GM20000 (cell line): ENCODE measurements around the gene MAGEB17.

Experiments
- DNase-seq: peaks from one replicate; pipeline ENCODE4 v3.0.0; 2012; ENCODE audit warnings: low spot score
- CTCF ChIP-seq: IDR thresholded peaks from 2 replicates; pipeline ENCODE4 v1.5.1; 2012; ENCODE audit warnings: mild to moderate bottlenecking, control low read depth; ENCODE audit errors: extremely low read depth, missing control alignments

Gene MAGEB17

DNA sequence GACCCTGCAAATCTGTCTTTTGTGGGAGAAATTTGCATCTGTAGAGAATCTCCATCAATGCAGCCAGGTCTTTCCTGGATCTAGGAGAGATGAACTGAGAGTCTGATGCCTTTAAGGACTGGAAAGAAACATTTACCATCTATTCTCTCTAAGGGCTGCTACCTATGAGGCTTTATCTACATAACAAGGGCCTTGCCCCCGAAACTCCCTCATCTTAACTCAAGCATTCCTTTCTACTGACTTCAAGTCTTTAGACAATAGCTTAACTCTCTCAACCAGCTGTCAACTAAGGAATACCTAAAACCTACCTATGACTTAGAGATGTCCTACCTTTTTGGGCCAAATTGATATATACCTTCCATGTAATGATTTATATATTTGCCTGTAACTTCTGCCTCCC lies 32.1 kb downstream of the MAGEB17 start:
- no peak for DNase-seq

DNA sequence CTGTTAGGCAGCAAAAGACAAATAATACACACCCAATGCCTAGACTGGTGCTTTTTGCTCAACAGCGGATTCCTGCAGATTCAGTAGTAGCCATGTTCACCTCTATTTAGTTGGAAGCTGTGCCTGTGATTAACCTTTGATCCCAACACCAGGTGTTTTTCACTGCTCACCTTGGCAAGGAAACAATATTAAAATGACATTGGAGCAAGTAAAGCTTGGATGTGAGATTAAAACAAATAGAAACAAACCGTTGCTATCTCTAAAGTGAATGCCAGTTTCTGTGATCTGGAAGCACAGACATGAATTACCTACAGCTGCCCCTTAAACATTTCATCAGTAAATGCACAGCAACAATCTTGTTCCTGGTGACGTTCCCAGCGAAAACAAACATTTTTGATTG lies 35.7 kb downstream of the MAGEB17 start:
- TF ChIP-seq CTCF, result no peak
- no peak for DNase-seq

More for the DNA sequence above, 32.1 kb downstream of the MAGEB17 start:
- no peak for TF ChIP-seq CTCF

GRCh38 chrX:16204538-16204937 lies 37.3 kb downstream of the MAGEB17 start:
- no peak for TF ChIP-seq CTCF
- DNase-seq, result no peak

GRCh38 chrX:16205840-16206239 lies 38.6 kb downstream of the MAGEB17 start:
- no peak for TF ChIP-seq CTCF

DNA sequence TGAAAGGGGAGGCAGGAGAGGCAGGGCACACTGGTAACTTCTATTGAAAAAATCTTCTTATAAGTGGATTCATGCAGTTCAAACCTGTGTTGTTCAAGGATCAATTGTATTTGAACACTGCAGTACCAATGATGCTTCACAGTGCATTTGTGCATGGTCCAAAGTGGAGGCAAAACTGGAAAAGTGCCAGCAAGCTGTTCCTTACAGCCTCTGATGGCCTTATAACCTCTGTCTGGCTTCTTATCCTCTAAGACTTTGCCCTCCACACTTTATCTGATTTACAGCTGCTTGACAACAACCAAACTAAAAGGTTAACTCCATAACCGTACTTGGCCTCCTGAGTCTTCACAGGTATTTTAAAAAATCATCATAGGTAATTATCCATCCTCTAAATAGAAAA lies 40.4 kb downstream of the MAGEB17 start:
- no peak for TF ChIP-seq CTCF
- no peak for DNase-seq

More at GRCh38 chrX:16205840-16206239, 38.6 kb downstream of the MAGEB17 start:
- DNase-seq, result no peak

- DNase-seq, result no peak
- TF ChIP-seq CTCF, result no peak
These were observed 41.3 kb downstream of the MAGEB17 start for GRCh38 chrX:16208601-16209000.

- no peak for DNase-seq
- no peak for TF ChIP-seq CTCF
These were observed 42.8 kb downstream of the MAGEB17 start for GRCh38 chrX:16210061-16210460.

- no peak for DNase-seq
- TF ChIP-seq CTCF, result no peak
These were observed 44.7 kb downstream of the MAGEB17 start for GRCh38 chrX:16212024-16212423.
